H1 (cell line): ENCODE results near the gene MYLK2. TPM values are rescaled to one million over a fixed set of nuclear protein-coding genes. Genes with fewer than 3 reads are reported as not detected.
A peak's percentile ranks its signal among the peaks of the same experiment; 100 is the strongest.

Experiments used
- CTCF ChIA-PET: fragments of 300-600 bp; sonication (Branson Sonifier 250); formaldehyde crosslinking; loops from one replicate; lab custom pipeline; 2021; ENCODE audit not compliant: partially characterized antibody; lab: Charles Lee
- POLR2A ChIA-PET: fragments of 300-600 bp; sonication (Branson Sonifier 250); formaldehyde crosslinking; loops from one replicate; lab custom pipeline; 2021; ENCODE audit warnings: inconsistent platforms; ENCODE audit not compliant: partially characterized antibody; lab: Charles Lee
- DNase-seq, 2 experiments: peaks; one replicate each; pipeline versions ENCODE4 v3.0.0 to v3.0.0-alpha.2; 2010 to 2022; ENCODE audit warnings: low spot score in 2 of 2, low read depth in 1 of 2, mixed read lengths in 1 of 2
- FAIRE-seq: peaks from 2 replicates; lab custom pipeline; 2011; peaks lifted over from hg19 to GRCh38; lab: Jason Lieb, UNC
- H2AFZ ChIP-seq: 2 replicates; pipeline ENCODE4 v1.8.1; 2012; ENCODE audit warnings: low read length, inconsistent platforms
- H2AK5ac ChIP-seq: 2 replicates; pipeline ENCODE4 v1.6.1; 2013; ENCODE audit warnings: low read depth, low read length
- H2BK120ac ChIP-seq: replicated peaks from 2 replicates; pipeline ENCODE3; 2013; ENCODE audit warnings: low read depth, low read length, inconsistent platforms
- H2BK12ac ChIP-seq: 2 replicates; pipeline ENCODE4 v1.6.1; 2013; ENCODE audit warnings: low read depth, low read length
- H2BK15ac ChIP-seq: 2 replicates; pipeline ENCODE4 v1.6.1; 2013; ENCODE audit warnings: low read length
- H2BK20ac ChIP-seq: 2 replicates; pipeline ENCODE4 v1.6.1; 2013; ENCODE audit warnings: low read length
- H2BK5ac ChIP-seq: 2 replicates; pipeline ENCODE4 v1.6.1; 2013; ENCODE audit warnings: low read depth, low read length
- H3K14ac ChIP-seq: 2 replicates; pipeline ENCODE4 v1.6.1; 2013; ENCODE audit warnings: inconsistent platforms; ENCODE audit not compliant: insufficient read length
- H3K18ac ChIP-seq: 2 replicates; pipeline ENCODE4 v1.6.1; 2013; ENCODE audit warnings: low read length; ENCODE audit errors: extremely low read depth
- H3K23ac ChIP-seq: 2 replicates; pipeline ENCODE4 v1.6.1; 2013; ENCODE audit warnings: inconsistent platforms; ENCODE audit not compliant: insufficient read length
- H3K23me2 ChIP-seq: 2 replicates; pipeline ENCODE4 v1.6.1; 2013; ENCODE audit warnings: low read depth, low read length
- H3K27ac ChIP-seq: 2 replicates; pipeline ENCODE4 v1.6.1; 2011; ENCODE audit warnings: low read depth, low read length, inconsistent platforms
- H3K27me3 ChIP-seq, 4 experiments: replicated peaks in 1 of 4; 1 replicate in 1 of 4; 2 replicates in 3 of 4; pipeline versions ENCODE4 v1.6.1 to v1.8.1; 2011 to 2013; ENCODE audit warnings: low read length in 3 of 4, mild to moderate bottlenecking in 3 of 4, inconsistent platforms in 2 of 4, mixed read lengths in 2 of 4, moderate library complexity in 1 of 4; ENCODE audit not compliant: control insufficient read depth in 3 of 4, insufficient read depth in 3 of 4; ENCODE audit errors: extremely low read depth in 1 of 4
- H3K36me3 ChIP-seq, 4 experiments: 2 replicates each; pipeline versions ENCODE4 v1.6.1 to v1.8.1; 2011 to 2013; ENCODE audit warnings: mild to moderate bottlenecking in 4 of 4, low read length in 3 of 4, moderate library complexity in 2 of 4, control low read depth in 1 of 4, inconsistent platforms in 1 of 4; ENCODE audit not compliant: insufficient read depth in 4 of 4, control insufficient read depth in 2 of 4
- H3K4ac ChIP-seq: replicated peaks from 2 replicates; pipeline ENCODE3; 2013; ENCODE audit warnings: low read length, low read depth, mixed read lengths, inconsistent platforms; ENCODE audit not compliant: insufficient read length
- H3K4me1 ChIP-seq, 4 experiments: replicated peaks in 1 of 4; 1 replicate in 1 of 4; 2 replicates in 3 of 4; pipeline versions ENCODE4 v1.6.1 to v1.8.1; 2011 to 2013; ENCODE audit warnings: low read length in 3 of 4, inconsistent platforms in 2 of 4, mixed read lengths in 1 of 4; ENCODE audit not compliant: insufficient read depth in 4 of 4, control insufficient read depth in 3 of 4
- H3K4me2 ChIP-seq, 2 experiments: 2 replicates each; pipeline versions ENCODE4 v1.6.1 to v1.8.1; 2011 to 2013; ENCODE audit warnings: low read depth in 2 of 2, low read length in 2 of 2, control low read depth in 1 of 2, inconsistent platforms in 1 of 2, mild to moderate bottlenecking in 1 of 2; ENCODE audit not compliant: insufficient read depth in 1 of 2
- H3K4me3 ChIP-seq, 4 experiments: fragments of 200-600, 300-600 bp in 1 of 4; sonication (generic), shearing (Covaris generic), sonication (Bioruptor Twin) in 1 of 4; 2 replicates each; pipeline versions ENCODE4 v1.5.1 to v1.8.1; 2011 to 2016; ENCODE audit warnings: low read length in 4 of 4, low read depth in 3 of 4, control low read depth in 2 of 4, inconsistent platforms in 2 of 4, mild to moderate bottlenecking in 2 of 4, mixed read lengths in 1 of 4, moderate library complexity in 1 of 4; ENCODE audit not compliant: insufficient read depth in 2 of 4; ENCODE audit errors: extremely low read depth in 1 of 4
- H3K56ac ChIP-seq: replicated peaks from 2 replicates; pipeline ENCODE3; 2013; ENCODE audit warnings: low read depth, mild to moderate bottlenecking, mixed read lengths, low read length, inconsistent platforms; ENCODE audit not compliant: insufficient read length
- H3K79me1 ChIP-seq: 2 replicates; pipeline ENCODE4 v1.6.1; 2013; ENCODE audit warnings: low read depth, low read length, control low read depth
- H3K79me2 ChIP-seq, 2 experiments: 2 replicates each; pipeline versions ENCODE4 v1.6.1 to v1.8.1; 2012 to 2013; ENCODE audit warnings: low read length in 2 of 2, mild to moderate bottlenecking in 2 of 2, inconsistent platforms in 1 of 2; ENCODE audit not compliant: insufficient read depth in 2 of 2, control insufficient read depth in 1 of 2
- H3K9ac ChIP-seq, 4 experiments: replicated peaks in 1 of 4; 1 replicate in 1 of 4; 2 replicates in 3 of 4; pipeline versions ENCODE4 v1.6.1 to v1.8.1; 2011 to 2013; ENCODE audit warnings: low read depth in 3 of 4, low read length in 3 of 4, control low read depth in 2 of 4, mild to moderate bottlenecking in 2 of 4, moderate library complexity in 2 of 4, inconsistent platforms in 1 of 4; ENCODE audit errors: extremely low read depth in 1 of 4
- H3K9me3 ChIP-seq, 2 experiments: 2 replicates each; pipeline versions ENCODE4 v1.6.1 to v1.8.1; 2012 to 2013; ENCODE audit warnings: mild to moderate bottlenecking in 2 of 2, moderate library complexity in 2 of 2, control low read depth in 1 of 2, inconsistent platforms in 1 of 2, low read depth in 1 of 2, low read length in 1 of 2, mixed read lengths in 1 of 2; ENCODE audit not compliant: insufficient read depth in 2 of 2
- H4K20me1 ChIP-seq, 2 experiments: replicated peaks in 1 of 2; 2 replicates each; pipeline versions ENCODE3 to v1.8.1; 2011 to 2013; ENCODE audit warnings: inconsistent platforms in 2 of 2, low read length in 2 of 2, mild to moderate bottlenecking in 1 of 2; ENCODE audit not compliant: insufficient read depth in 2 of 2, control insufficient read depth in 1 of 2
- H4K5ac ChIP-seq: 2 replicates; pipeline ENCODE4 v1.6.1; 2013; ENCODE audit warnings: low read length, low read depth, mixed read lengths, inconsistent platforms; ENCODE audit not compliant: insufficient read length
- H4K8ac ChIP-seq: 2 replicates; pipeline ENCODE4 v1.8.0; 2013; ENCODE audit warnings: mild to moderate bottlenecking, moderate library complexity, low read length, inconsistent platforms; ENCODE audit not compliant: insufficient read depth; ENCODE audit errors: extremely low read depth
- H4K91ac ChIP-seq: replicated peaks from 2 replicates; pipeline ENCODE3; 2013; ENCODE audit warnings: low read length, mixed read lengths, inconsistent platforms; ENCODE audit not compliant: insufficient read length
- KDM1A ChIP-seq: fragments of 200-600, 300-600 bp; sonication (generic); IDR thresholded peaks from 2 replicates; pipeline ENCODE4 v1.7.1; 2016; ENCODE audit warnings: mild to moderate bottlenecking, low read length, borderline replicate concordance
- SIN3A ChIP-seq, 2 experiments: IDR thresholded peaks in 1 of 2; conservative IDR thresholded peaks in 1 of 2; 2 replicates each; pipeline ENCODE4 v1.6.1; 2011 to 2012; ENCODE audit warnings: low read length in 2 of 2, improper control_type of control experiment in 1 of 2, low read depth in 1 of 2, mild to moderate bottlenecking in 1 of 2
- WGBS, 2 experiments: shearing (Covaris generic) in 1 of 2; methylation state at CpG; one replicate each; pipeline versions ENCODE4 v1.1.6 to v1.1.7; 2013 to 2015; ENCODE audit warnings: low lambda C conversion rate in 2 of 2, mixed read lengths in 2 of 2, inconsistent platforms in 1 of 2, low coverage in 1 of 2, missing lambda C conversion rate in 1 of 2; ENCODE audit not compliant: insufficient replicate concordance in 2 of 2, insufficient coverage in 1 of 2, insufficient read length in 1 of 2; ENCODE audit errors: extremely low coverage in 1 of 2, missing lambda C conversion rate in 1 of 2; 5-methylcytosine and 5-hydroxymethylcytosine counted together
- polyA plus RNA-seq, 7 experiments: library from polyadenylated mRNA; depleted of rRNA in 3 of 7; stranded (reverse) in 5 of 7; unstranded in 2 of 7; fragments of >200 nt in 5 of 7; fragments of 200-250 nt in 2 of 7; gene quantifications; 1 replicate in 5 of 7; 2 replicates in 1 of 7; 4 replicates in 1 of 7; pipeline versions ENCODE4 v1.2.1 to v1.2.3, GENCODE V29; 2011 to 2013; ENCODE audit warnings: missing spikeins in 2 of 7, mixed read lengths in 2 of 7
- total RNA-seq: library from RNA; stranded (reverse); fragmentation: NEBNext Ultra II Directional; extraction: Animal tissue kit (Norgen Biotek cat#: 25700); gene quantifications from 2 replicates; pipeline ENCODE4 v1.2.1, GENCODE V29; 2021

Gene MYLK2
- total and polyA plus RNA-seq, 2 of the 8 experiments (the other 6 are each of a cell fraction or from before 2014, with no cell fraction given), result 0.22 to 0.26 TPM

- ChIA-PET POLR2A (no interaction called here), CTCF (interaction anchor here (0.7 to 7.3 kb wide), 5 partner anchors 10 to 180 kb away, joined by 3 to 111 read pairs (median 4); no protein-coding TSS in a partner anchor)
- Histone ChIP-seq H4K5ac (no peak overlapping the region), H3K56ac (no peak overlapping the region), H2AFZ (no peak overlapping the region), H3K4ac (no peak overlapping the region), H3K4me2 (no peak overlapping the region), H4K91ac (no peak overlapping the region), H3K4me1 (peaks cover 4 to 30% (median 28%) of the 10 kb centered on the region in 4 experiments), H4K8ac (no peak overlapping the region), H3K14ac (no peak overlapping the region), H3K9ac (no peak overlapping the region), H2AK5ac (no peak overlapping the region), H3K9me3 (no peaks in the 10 kb centered on the region), H3K4me3 (no peak overlapping the region), H3K36me3 (no peaks in the 10 kb centered on the region), H2BK20ac (no peak overlapping the region), H2BK15ac (peak overlapping the region; percentile 88; the same call in 1 of the 2 replicates), H3K23me2 (no peaks in the 10 kb centered on the region), H3K79me2 (no peaks in the 10 kb centered on the region), H3K79me1 (no peaks in the 10 kb centered on the region), H4K20me1 (no peaks in the 10 kb centered on the region), H2BK120ac (no peak overlapping the region), H2BK5ac (no peak overlapping the region), H2BK12ac (0 out of 2 replicates have a peak overlapping the region, but pooled peaks have one; percentile 39), H3K18ac (no peak overlapping the region; the same call in 1 of the 2 replicates), H3K27ac (no peak overlapping the region), H3K23ac (no peak overlapping the region), H3K27me3 (no peaks in the 10 kb centered on the region)
- DNase-seq, result no peak
- WGBS, 2 experiments, result 90% methylated on average over 5 of the region's 5 CpGs; no CpG with 5 or more reads in 1 of the 2 experiments
- no peak for FAIRE-seq
- no peak for TF ChIP-seq SIN3A (conservative IDR thresholded peaks at IDR 0.05 in 1 of 2, IDR thresholded peaks at IDR 0.05 in 1 of 2; ENCODE audit: low read depth in 1 of 2, low read length in 2 of 2)
- TF ChIP-seq KDM1A, result peak; percentile 90; the same call in 1 of the 2 replicates
These were observed 20.8 kb downstream of the MYLK2 start for GRCh38 chr20:31839782-31840487.
